HEK293 (cell line): ENCODE data around the gene KICS2.

Source experiments
- CTCF ChIP-seq: fragments of 450-650 bp; formaldehyde crosslinking; IDR thresholded peaks from 2 replicates; pipeline ENCODE4 v1.5.1; 2016; ENCODE audit warnings: missing biosample characterization, missing genetic modification characterization
- GLIS2 ChIP-seq: fragments of 450-650 bp; formaldehyde crosslinking; IDR thresholded peaks from 2 replicates; pipeline ENCODE4 v1.5.1; 2016; ENCODE audit warnings: missing biosample characterization, missing genetic modification characterization
- KLF10 ChIP-seq: fragments of 450-650 bp; IDR thresholded peaks from 2 replicates; pipeline ENCODE4 v1.5.1; 2018; ENCODE audit warnings: missing biosample characterization, mild to moderate bottlenecking, missing genetic modification characterization
- PRDM2 ChIP-seq: fragments of 450-650 bp; formaldehyde crosslinking; IDR thresholded peaks from 2 replicates; pipeline ENCODE4 v1.5.1; 2016; ENCODE audit warnings: missing biosample characterization, missing genetic modification characterization, borderline replicate concordance
- ZNF174 ChIP-seq: fragments of 450-650 bp; formaldehyde crosslinking; IDR thresholded peaks from 2 replicates; pipeline ENCODE4 v1.5.0; 2017; ENCODE audit warnings: missing biosample characterization, mild to moderate bottlenecking, missing genetic modification characterization
- ZNF19 ChIP-seq: fragments of 450-650 bp; formaldehyde crosslinking; IDR thresholded peaks from 2 replicates; pipeline ENCODE4; 2016; ENCODE audit warnings: missing biosample characterization, missing genetic modification characterization, low read depth
- ZNF214 ChIP-seq: fragments of 450-650 bp; formaldehyde crosslinking; IDR thresholded peaks from 2 replicates; pipeline ENCODE4 v1.5.1; 2017; ENCODE audit warnings: missing biosample characterization, mild to moderate bottlenecking, missing genetic modification characterization, borderline replicate concordance
- ZNF274 ChIP-seq, 2 experiments: fragments of 200-500 bp in 1 of 2; fragments of 450-650 bp in 1 of 2; sonication (Bioruptor generic) in 1 of 2; formaldehyde crosslinking in 1 of 2; IDR thresholded peaks; 2 replicates each; pipeline versions ENCODE4 v1.5.1 to v1.6.1; 2014 to 2016; ENCODE audit warnings: borderline replicate concordance in 1 of 2, inconsistent platforms in 1 of 2, low read length in 1 of 2, missing biosample characterization in 1 of 2, missing genetic modification characterization in 1 of 2
- ZNF426 ChIP-seq: fragments of 450-650 bp; formaldehyde crosslinking; IDR thresholded peaks from 2 replicates; pipeline ENCODE4 v1.5.1; 2017; ENCODE audit warnings: missing biosample characterization, missing genetic modification characterization, mild to moderate bottlenecking, inconsistent platforms, moderate library complexity

- TF ChIP-seq ZNF274 (IDR thresholded peaks at IDR 0.05; ENCODE audit: low read length) (no peak), ZNF274 (tag by site-specific recombination; IDR thresholded peaks at IDR 0.05; ENCODE audit: borderline replicate concordance) (no peak), CTCF (tag by site-specific recombination) (no peak), ZNF174 (tag by site-specific recombination) (no peak), GLIS2 (tag by site-specific recombination) (no peak), PRDM2 (tag by site-specific recombination) (no peak), ZNF214 (tag by site-specific recombination) (no peak), KLF10 (tag by site-specific recombination) (no peak), ZNF19 (tag by site-specific recombination) (no peak), ZNF426 (tag by site-specific recombination) (no peak)
These were observed 46.3 kb upstream of the KICS2 start for GRCh38 chr12:64268409-64268808.
